ENCODE results near the gene GDPD2. TPM values are rescaled to one million over a fixed set of nuclear protein-coding genes. Genes with fewer than 3 reads are reported as not detected.
A peak's percentile ranks its signal among the peaks of the same experiment; 100 is the strongest.
"Not testable (repeated sequence)": the region's sequence is repeated elsewhere in the genome, so short reads cannot be mapped to it uniquely, and the experiment has no call there.

The GDPD2 gene, protein sequence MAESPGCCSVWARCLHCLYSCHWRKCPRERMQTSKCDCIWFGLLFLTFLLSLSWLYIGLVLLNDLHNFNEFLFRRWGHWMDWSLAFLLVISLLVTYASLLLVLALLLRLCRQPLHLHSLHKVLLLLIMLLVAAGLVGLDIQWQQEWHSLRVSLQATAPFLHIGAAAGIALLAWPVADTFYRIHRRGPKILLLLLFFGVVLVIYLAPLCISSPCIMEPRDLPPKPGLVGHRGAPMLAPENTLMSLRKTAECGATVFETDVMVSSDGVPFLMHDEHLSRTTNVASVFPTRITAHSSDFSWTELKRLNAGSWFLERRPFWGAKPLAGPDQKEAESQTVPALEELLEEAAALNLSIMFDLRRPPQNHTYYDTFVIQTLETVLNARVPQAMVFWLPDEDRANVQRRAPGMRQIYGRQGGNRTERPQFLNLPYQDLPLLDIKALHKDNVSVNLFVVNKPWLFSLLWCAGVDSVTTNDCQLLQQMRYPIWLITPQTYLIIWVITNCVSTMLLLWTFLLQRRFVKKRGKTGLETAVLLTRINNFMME
- 10 to 100 TPM in 2 of 4 donors, 1 to 10 TPM in 2; 2.6 to 26.4 (median 16.9) TPM for polyA plus RNA-seq
- long read RNA-seq, donor 1, partial matches to known transcripts, result 0 of 1 reads
- long read RNA-seq, donor 1, other reads (novel, unspliced or antisense), result 0 of 1 reads
- long read RNA-seq, donor 2, partial matches to known transcripts, result 0 of 2 reads
- long read RNA-seq, donor 2, other reads (novel, unspliced or antisense), result 0 of 2 reads
- long read RNA-seq, donor 3, partial matches to known transcripts, result 0 of 2 reads
- long read RNA-seq, donor 3, other reads (novel, unspliced or antisense), result 0 of 2 reads
- long read RNA-seq, donor 4, result 0 reads
- long read RNA-seq, donor 5, result 0 reads
- long read RNA-seq, donor 6, partial matches to known transcripts, result 0 of 2 reads
- long read RNA-seq, donor 6, other reads (novel, unspliced or antisense), result 0 of 2 reads
- long read RNA-seq, donor 7, result 0 reads
- long read RNA-seq, donor 8, result 0 reads
- long read RNA-seq, donor 9, partial matches to known transcripts, result 0 of 1 reads
- long read RNA-seq, donor 9, other reads (novel, unspliced or antisense), result 0 of 1 reads
- long read RNA-seq, donor 10, transcript GDPD2-201 (16 exons, 2,169 nt), result major isoform, 5 of 5 reads
- long read RNA-seq, donor 10, partial matches to known transcripts, result 0 of 5 reads
- long read RNA-seq, donor 10, other reads (novel, unspliced or antisense), result 0 of 5 reads

DNA sequence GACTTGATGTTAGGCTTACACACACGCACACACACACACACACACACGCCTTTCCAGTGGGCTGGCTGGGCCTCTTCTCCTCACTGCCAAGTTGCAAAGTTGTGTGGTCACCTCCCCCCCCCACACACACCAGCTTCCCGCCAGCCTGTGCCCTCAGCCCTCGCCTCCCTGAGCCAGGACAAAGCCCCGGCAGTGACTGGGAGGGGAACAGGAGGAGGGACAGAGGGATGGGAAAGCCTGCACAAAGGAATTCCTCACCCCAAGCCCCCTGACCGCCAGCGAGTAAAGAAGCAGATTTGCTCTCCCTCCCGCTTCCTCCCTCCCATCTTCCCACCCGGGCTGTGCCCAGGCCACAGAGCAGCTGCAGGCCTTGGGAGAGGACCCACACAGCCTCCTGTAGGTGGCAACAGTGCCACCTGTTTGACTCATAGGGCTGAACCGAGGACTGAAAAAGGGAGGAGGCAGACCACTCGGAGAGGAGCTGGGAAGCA lies at the start of gene GDPD2:
TSS of gene GDPD2 (plus strand) at position 464 of the 491 bp plus-strand sequence. CDS start 1,671 bp downstream, outside the sequence.
- Histone ChIP-seq H3K27me3 (ENCODE audit: control insufficient read depth in 3 of 3, insufficient read depth in 3 of 3, low read length in 3 of 3) (no peaks in the 10 kb centered on the region), H3K4me3 (ENCODE audit: low read depth in 1 of 3, low read length in 3 of 3) (peak within 1 kb of the TSS in 2 of 3 donors; percentile 56), H3K36me3 (ENCODE audit: control insufficient read depth in 3 of 3, insufficient read depth in 2 of 3, low read depth in 1 of 3, low read length in 3 of 3) (peaks cover 0 to 3% (median 0%) of the 10 kb centered on the region in 3 donors), H3K27ac (ENCODE audit: low read depth in 1 of 3, low read length in 2 of 3) (peak within 1 kb of the TSS in 2 of 3 donors; percentile 78 to 86), H3K4me1 (ENCODE audit: control insufficient read depth in 3 of 3, insufficient read depth in 2 of 3, low read depth in 1 of 3, low read length in 2 of 3) (peaks cover 0 to 8% (median 0%) of the 10 kb centered on the region in 3 donors), H3K9me3 (ENCODE audit: control insufficient read depth in 2 of 2, insufficient read depth in 1 of 2, low read depth in 1 of 2, low read length in 1 of 2) (no peaks in the 10 kb centered on the region)
- FAIRE-seq, result no peak
- DNase-seq, result peak; percentile 73 to 75
- 24 to 38% (median 28%) methylated on average over 8 to 11 of the region's 11 CpGs for WGBS, 3 donors

DNA sequence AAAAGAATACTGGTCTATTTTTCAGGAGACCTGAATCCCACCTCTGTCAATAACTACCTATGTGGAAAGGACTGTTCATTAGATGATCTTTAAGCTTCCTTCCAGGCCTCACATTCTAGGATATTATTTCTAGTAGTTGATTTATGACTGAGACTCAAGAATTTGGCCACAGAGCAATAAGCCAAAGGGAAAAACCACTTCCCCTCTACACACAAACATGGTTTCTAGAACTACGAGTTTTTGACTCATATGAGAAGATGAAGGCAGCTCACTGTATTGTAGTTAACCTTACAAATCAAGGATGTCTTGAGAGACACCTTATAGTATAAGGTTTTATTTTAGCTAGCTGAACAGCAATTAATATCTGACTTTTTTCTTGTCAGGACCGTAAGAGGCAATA lies 36.9 kb upstream of the GDPD2 start:
- FAIRE-seq (no peak), DNase-seq (no peak)
- H3K4me3 ChIP-seq (ENCODE audit: low read depth in 1 of 3, low read length in 3 of 3), result no peak overlapping the region
- no peaks in the 10 kb centered on the region for H3K9me3 ChIP-seq (ENCODE audit: control insufficient read depth in 2 of 2, insufficient read depth in 1 of 2, low read depth in 1 of 2, low read length in 1 of 2)
- H3K27me3 ChIP-seq (ENCODE audit: control insufficient read depth in 3 of 3, insufficient read depth in 3 of 3, low read length in 3 of 3), result no peaks in the 10 kb centered on the region
- WGBS, 3 donors, result 63 to 77% (median 73%) methylated on average over 2 of the region's 2 CpGs
- no peaks in the 10 kb centered on the region for H3K4me1 ChIP-seq (ENCODE audit: control insufficient read depth in 3 of 3, insufficient read depth in 2 of 3, low read depth in 1 of 3, low read length in 2 of 3)
- no peak overlapping the region for H3K27ac ChIP-seq (ENCODE audit: low read depth in 1 of 3, low read length in 2 of 3)
- no peaks in the 10 kb centered on the region for H3K36me3 ChIP-seq (ENCODE audit: control insufficient read depth in 3 of 3, insufficient read depth in 2 of 3, low read depth in 1 of 3, low read length in 3 of 3)

DNA sequence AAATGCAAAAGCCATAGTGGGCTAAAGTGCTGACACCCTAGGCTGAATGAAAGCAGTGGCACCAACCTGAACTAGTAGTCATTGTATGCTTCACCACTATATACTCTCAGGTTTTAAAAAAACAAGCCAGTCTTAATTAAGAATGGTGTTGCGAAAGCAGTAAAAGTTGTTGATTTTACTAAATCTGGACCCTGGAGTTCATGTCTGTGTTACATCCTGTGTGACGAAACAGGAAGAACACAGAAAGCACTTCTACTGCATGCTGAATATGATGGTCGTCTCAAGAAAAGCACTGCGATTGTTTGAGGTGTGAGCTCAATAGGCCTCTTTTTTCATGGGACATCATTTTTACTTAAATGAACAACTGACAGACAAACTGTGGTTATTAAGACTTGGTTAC lies 24.2 kb upstream of the GDPD2 start:
- WGBS, 3 donors, result 61 to 82% (median 72%) methylated on average over 4 of the region's 4 CpGs
- Histone ChIP-seq H3K27me3 (ENCODE audit: control insufficient read depth in 3 of 3, insufficient read depth in 3 of 3, low read length in 3 of 3) (no peaks in the 10 kb centered on the region), H3K4me3 (ENCODE audit: low read depth in 1 of 3, low read length in 3 of 3) (no peak overlapping the region), H3K36me3 (ENCODE audit: control insufficient read depth in 3 of 3, insufficient read depth in 2 of 3, low read depth in 1 of 3, low read length in 3 of 3) (no peaks in the 10 kb centered on the region), H3K9me3 (ENCODE audit: control insufficient read depth in 2 of 2, insufficient read depth in 1 of 2, low read depth in 1 of 2, low read length in 1 of 2) (no peaks in the 10 kb centered on the region), H3K4me1 (ENCODE audit: control insufficient read depth in 3 of 3, insufficient read depth in 2 of 3, low read depth in 1 of 3, low read length in 2 of 3) (no peaks in the 10 kb centered on the region), H3K27ac (ENCODE audit: low read depth in 1 of 3, low read length in 2 of 3) (peak overlapping the region in 1 of 3 donors; percentile 45)
- no peak for FAIRE-seq
- peak; percentile 3 to 14 for DNase-seq

DNA sequence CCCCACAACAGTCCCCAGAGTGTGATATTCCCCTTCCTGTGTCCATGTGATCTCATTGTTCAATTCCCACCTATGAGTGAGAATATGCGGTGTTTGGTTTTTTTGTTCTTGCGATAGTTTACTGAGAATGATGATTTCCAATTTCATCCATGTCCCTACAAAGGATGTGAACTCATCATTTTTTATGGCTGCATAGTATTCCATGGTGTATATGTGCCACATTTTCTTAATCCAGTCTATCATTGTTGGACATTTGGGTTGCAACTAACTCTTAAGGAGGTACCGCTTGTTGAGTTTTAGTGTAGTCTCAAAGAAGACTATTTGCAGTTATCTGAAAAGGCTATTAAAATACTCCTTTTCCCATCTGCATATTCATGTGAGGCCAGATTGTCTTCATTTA lies 22.9 kb upstream of the GDPD2 start:
- not testable (repeated sequence) for H3K27me3 ChIP-seq (ENCODE audit: control insufficient read depth in 3 of 3, insufficient read depth in 3 of 3, low read length in 3 of 3); FAIRE-seq; H3K4me1 ChIP-seq (ENCODE audit: control insufficient read depth in 3 of 3, insufficient read depth in 2 of 3, low read depth in 1 of 3, low read length in 2 of 3); H3K36me3 ChIP-seq (ENCODE audit: control insufficient read depth in 3 of 3, insufficient read depth in 2 of 3, low read depth in 1 of 3, low read length in 3 of 3); H3K4me3 ChIP-seq (ENCODE audit: low read depth in 1 of 3, low read length in 3 of 3); DNase-seq; H3K27ac ChIP-seq (ENCODE audit: low read depth in 1 of 3, low read length in 2 of 3); H3K9me3 ChIP-seq (ENCODE audit: control insufficient read depth in 2 of 2, insufficient read depth in 1 of 2, low read depth in 1 of 2, low read length in 1 of 2)
- WGBS, 3 donors, result 95 to 97% (median 97%) methylated on average over 1 of the region's 3 CpGs

DNA sequence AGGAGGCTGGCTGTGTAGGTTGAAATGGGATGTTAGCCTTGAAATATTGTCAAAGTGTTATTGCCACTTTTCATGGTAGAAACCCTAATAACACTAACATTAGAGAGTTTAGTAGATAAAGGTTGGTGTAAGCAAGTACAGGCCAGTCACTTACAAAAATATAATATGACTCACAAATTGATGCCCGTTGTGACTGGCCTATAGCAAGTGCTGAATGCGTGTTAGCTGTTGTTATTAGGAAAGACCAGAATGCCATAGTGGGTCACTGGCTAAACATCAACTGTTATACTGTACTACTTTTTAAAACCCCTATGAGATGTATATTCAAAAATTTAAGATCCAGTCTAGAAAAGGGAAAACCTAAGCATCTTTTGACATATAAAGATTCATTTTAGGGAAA lies 20.4 kb upstream of the GDPD2 start:
- FAIRE-seq (no peak), DNase-seq (no peak)
- H3K4me3 ChIP-seq (ENCODE audit: low read depth in 1 of 3, low read length in 3 of 3), result no peak overlapping the region
- 73 to 98% (median 90%) methylated on average over 2 of the region's 2 CpGs for WGBS, 3 donors
- H3K27ac ChIP-seq (ENCODE audit: low read depth in 1 of 3, low read length in 2 of 3), result no peak overlapping the region
- no peaks in the 10 kb centered on the region for H3K4me1 ChIP-seq (ENCODE audit: control insufficient read depth in 3 of 3, insufficient read depth in 2 of 3, low read depth in 1 of 3, low read length in 2 of 3)
- H3K36me3 ChIP-seq (ENCODE audit: control insufficient read depth in 3 of 3, insufficient read depth in 2 of 3, low read depth in 1 of 3, low read length in 3 of 3), result no peaks in the 10 kb centered on the region
- H3K27me3 ChIP-seq (ENCODE audit: control insufficient read depth in 3 of 3, insufficient read depth in 3 of 3, low read length in 3 of 3), result no peaks in the 10 kb centered on the region
- no peaks in the 10 kb centered on the region for H3K9me3 ChIP-seq (ENCODE audit: control insufficient read depth in 2 of 2, insufficient read depth in 1 of 2, low read depth in 1 of 2, low read length in 1 of 2)

DNA sequence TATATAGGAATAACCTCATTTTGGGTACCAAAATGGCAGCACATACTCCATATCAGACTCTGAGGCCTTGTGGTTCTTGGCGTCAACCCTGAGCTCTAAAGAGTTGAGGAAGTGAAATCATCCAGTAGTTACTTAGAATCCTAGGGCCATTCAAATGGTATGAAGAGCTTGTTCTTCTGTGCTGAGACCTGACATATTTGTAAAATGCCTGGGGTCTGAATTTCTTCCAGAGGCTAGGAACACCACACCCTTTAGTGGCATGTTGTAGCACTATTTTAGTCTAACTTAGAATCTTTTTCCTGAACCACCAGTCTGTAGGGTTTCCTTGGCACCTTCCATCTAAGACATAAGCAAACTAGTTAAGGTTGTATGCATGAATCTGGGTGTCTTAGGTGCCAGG lies 18.1 kb upstream of the GDPD2 start:
- Histone ChIP-seq H3K27ac (ENCODE audit: low read depth in 1 of 3, low read length in 2 of 3) (no peak overlapping the region), H3K36me3 (ENCODE audit: control insufficient read depth in 3 of 3, insufficient read depth in 2 of 3, low read depth in 1 of 3, low read length in 3 of 3) (no peaks in the 10 kb centered on the region), H3K9me3 (ENCODE audit: control insufficient read depth in 2 of 2, insufficient read depth in 1 of 2, low read depth in 1 of 2, low read length in 1 of 2) (no peaks in the 10 kb centered on the region), H3K4me1 (ENCODE audit: control insufficient read depth in 3 of 3, insufficient read depth in 2 of 3, low read depth in 1 of 3, low read length in 2 of 3) (no peaks in the 10 kb centered on the region), H3K4me3 (ENCODE audit: low read depth in 1 of 3, low read length in 3 of 3) (no peak overlapping the region), H3K27me3 (ENCODE audit: control insufficient read depth in 3 of 3, insufficient read depth in 3 of 3, low read length in 3 of 3) (no peaks in the 10 kb centered on the region)
- DNase-seq (no peak), FAIRE-seq (no peak)
- WGBS, 3 donors, result 79 to 90% (median 79%) methylated on average over 1 of the region's 1 CpG

DNA sequence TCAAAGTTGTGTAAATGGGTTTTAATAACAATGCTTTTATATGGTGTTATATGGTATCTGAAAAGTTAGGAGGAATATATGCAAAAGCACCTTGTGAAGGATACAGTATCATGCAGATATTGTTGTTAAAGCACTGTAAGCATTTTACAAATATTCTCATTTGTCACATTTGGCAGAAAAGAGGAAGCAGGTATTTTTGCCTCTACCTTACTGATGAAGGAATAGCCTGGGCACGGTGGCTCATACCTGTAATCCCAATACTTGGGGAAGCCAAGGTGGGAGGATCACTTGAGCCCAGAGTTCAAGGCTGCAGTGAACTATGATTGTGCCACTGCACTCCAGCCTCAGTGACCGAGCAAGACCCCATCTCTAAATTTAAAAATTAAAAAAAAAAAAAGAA lies 12.2 kb upstream of the GDPD2 start:
- no peak for FAIRE-seq

DNA sequence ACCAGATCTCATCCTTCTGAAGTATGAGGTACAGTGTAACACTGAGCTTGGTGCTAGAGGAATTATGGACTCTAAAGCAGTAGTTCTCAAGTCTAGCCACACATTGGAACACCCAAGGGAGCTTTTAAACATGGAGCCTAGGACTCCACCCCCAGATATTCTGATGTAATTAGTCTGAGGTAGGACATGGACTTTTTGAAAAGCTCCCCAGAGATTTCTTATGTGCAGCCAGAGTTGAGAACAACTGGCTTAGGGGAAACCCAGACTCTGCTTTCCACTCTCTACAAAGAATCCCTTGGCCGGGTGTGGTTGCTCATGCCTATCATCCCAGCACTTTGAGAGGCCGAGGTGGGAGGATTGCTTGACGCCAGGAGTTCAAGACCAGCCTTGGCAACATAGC lies 11.6 kb upstream of the GDPD2 start:
- FAIRE-seq (no peak), DNase-seq (no peak)
- no peak overlapping the region for H3K4me3 ChIP-seq (ENCODE audit: low read depth in 1 of 3, low read length in 3 of 3)
- 69 to 95% (median 94%) methylated on average over 3 of the region's 3 CpGs for WGBS, 3 donors
- no peaks in the 10 kb centered on the region for H3K36me3 ChIP-seq (ENCODE audit: control insufficient read depth in 3 of 3, insufficient read depth in 2 of 3, low read depth in 1 of 3, low read length in 3 of 3)
- H3K9me3 ChIP-seq (ENCODE audit: control insufficient read depth in 2 of 2, insufficient read depth in 1 of 2, low read depth in 1 of 2, low read length in 1 of 2), result no peaks in the 10 kb centered on the region
- H3K4me1 ChIP-seq (ENCODE audit: control insufficient read depth in 3 of 3, insufficient read depth in 2 of 3, low read depth in 1 of 3, low read length in 2 of 3), result no peaks in the 10 kb centered on the region
- no peak overlapping the region for H3K27ac ChIP-seq (ENCODE audit: low read depth in 1 of 3, low read length in 2 of 3)
- no peaks in the 10 kb centered on the region for H3K27me3 ChIP-seq (ENCODE audit: control insufficient read depth in 3 of 3, insufficient read depth in 3 of 3, low read length in 3 of 3)

More for the DNA sequence above, 12.2 kb upstream of the GDPD2 start:
- no peak overlapping the region for H3K4me3 ChIP-seq (ENCODE audit: low read depth in 1 of 3, low read length in 3 of 3)
- no peak overlapping the region for H3K27ac ChIP-seq (ENCODE audit: low read depth in 1 of 3, low read length in 2 of 3)
- 76 to 95% (median 91%) methylated on average over 2 of the region's 2 CpGs for WGBS, 3 donors
- H3K9me3 ChIP-seq (ENCODE audit: control insufficient read depth in 2 of 2, insufficient read depth in 1 of 2, low read depth in 1 of 2, low read length in 1 of 2), result no peaks in the 10 kb centered on the region
- H3K27me3 ChIP-seq (ENCODE audit: control insufficient read depth in 3 of 3, insufficient read depth in 3 of 3, low read length in 3 of 3), result no peaks in the 10 kb centered on the region
- H3K4me1 ChIP-seq (ENCODE audit: control insufficient read depth in 3 of 3, insufficient read depth in 2 of 3, low read depth in 1 of 3, low read length in 2 of 3), result no peaks in the 10 kb centered on the region
- H3K36me3 ChIP-seq (ENCODE audit: control insufficient read depth in 3 of 3, insufficient read depth in 2 of 3, low read depth in 1 of 3, low read length in 3 of 3), result no peaks in the 10 kb centered on the region
- no peak for DNase-seq
